Mucosa of stomach (tissue), 1 donor: ENCODE data around the gene IMMP2L.

Source experiments
- H3K27me3 ChIP-seq: one replicate; pipeline ENCODE4 v1.7.0; 2013; ENCODE audit warnings: mild to moderate bottlenecking, low read length; ENCODE audit not compliant: control insufficient read depth, insufficient read depth
- H3K36me3 ChIP-seq: one replicate; pipeline ENCODE4 v1.7.0; 2013; ENCODE audit warnings: low read length; ENCODE audit not compliant: control insufficient read depth, insufficient read depth
- H3K4me1 ChIP-seq: one replicate; pipeline ENCODE4 v1.7.0; 2013; ENCODE audit warnings: mild to moderate bottlenecking, low read length; ENCODE audit not compliant: control insufficient read depth, insufficient read depth
- H3K4me3 ChIP-seq: one replicate; pipeline ENCODE4 v1.7.0; 2013; ENCODE audit warnings: low read length
- H3K9ac ChIP-seq: one replicate; pipeline ENCODE4 v1.7.0; 2013; ENCODE audit warnings: mild to moderate bottlenecking, low read length, moderate library complexity
- H3K9me3 ChIP-seq: one replicate; pipeline ENCODE4 v1.7.0; 2013; ENCODE audit warnings: mild to moderate bottlenecking, low read length, moderate library complexity; ENCODE audit not compliant: control insufficient read depth
- donor health status: Pancreatic carcinoma.

The IMMP2L gene

DNA sequence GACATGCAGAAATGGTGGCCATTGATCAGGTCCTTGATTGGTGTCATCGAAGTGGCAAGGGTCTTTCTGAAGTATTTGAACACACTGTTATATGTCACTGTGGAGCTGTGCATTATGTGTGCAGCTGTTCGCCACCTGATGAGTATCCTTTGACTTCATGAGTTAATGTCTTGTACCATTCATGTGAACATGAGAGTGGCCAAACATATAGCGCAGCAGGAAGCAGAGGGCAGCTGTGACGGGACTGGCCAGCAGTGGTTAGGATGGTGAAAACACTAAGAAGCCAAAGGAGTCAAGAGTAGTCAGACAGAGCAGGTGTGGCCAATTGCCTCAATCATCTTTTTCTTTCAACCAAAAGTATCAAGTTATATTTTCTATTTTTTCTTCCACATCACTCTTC lies 167.4 kb downstream of the IMMP2L start:
- Histone ChIP-seq H3K27me3 (no peaks in the 10 kb centered on the region), H3K9me3 (no peaks in the 10 kb centered on the region), H3K36me3 (no peaks in the 10 kb centered on the region), H3K4me3 (no peak overlapping the region), H3K4me1 (no peaks in the 10 kb centered on the region), H3K9ac (no peak overlapping the region)

DNA sequence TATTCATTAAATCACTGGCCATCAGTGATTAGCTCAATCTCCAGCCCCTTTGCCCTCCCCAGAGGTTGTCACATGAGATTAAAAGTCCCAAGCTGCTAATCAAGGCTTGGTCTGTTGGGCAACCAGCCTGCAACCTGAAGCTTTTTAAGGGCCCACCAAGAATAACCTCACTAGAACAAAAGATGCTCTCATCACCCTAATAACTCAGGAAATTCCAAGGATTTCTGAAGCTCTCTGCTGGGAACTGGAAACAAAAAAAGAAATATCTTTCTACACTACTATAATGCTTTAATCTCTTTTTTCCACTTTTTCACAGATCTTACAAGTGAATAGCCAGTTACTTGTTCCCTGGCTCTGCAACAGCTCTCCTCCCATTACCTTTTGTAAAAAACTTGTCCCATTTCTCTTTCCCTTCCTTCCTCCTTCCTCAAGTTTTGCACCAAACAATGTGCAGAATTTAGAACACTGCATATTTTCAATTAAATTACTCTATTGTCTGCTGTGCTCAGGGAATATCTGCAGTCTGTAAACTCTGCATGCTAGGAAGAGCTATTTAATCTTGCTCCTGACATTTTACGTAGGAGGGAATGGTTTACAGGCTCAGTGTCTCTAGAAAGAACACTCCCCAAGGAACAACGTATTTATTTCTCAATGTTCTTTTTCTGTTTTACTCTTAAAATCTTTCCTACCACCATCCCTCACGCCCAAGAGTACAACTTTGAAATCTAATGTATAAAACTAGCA lies 169.1 kb downstream of the IMMP2L start:
- Histone ChIP-seq H3K27me3 (no peaks in the 10 kb centered on the region), H3K9ac (no peak overlapping the region), H3K4me1 (no peaks in the 10 kb centered on the region), H3K9me3 (no peaks in the 10 kb centered on the region), H3K4me3 (no peak overlapping the region), H3K36me3 (no peaks in the 10 kb centered on the region)

- no peaks in the 10 kb centered on the region for H3K9me3 ChIP-seq
- H3K4me1 ChIP-seq: no peaks in the 10 kb centered on the region
- no peaks in the 10 kb centered on the region for H3K27me3 ChIP-seq
- H3K36me3 ChIP-seq: no peaks in the 10 kb centered on the region
- no peak overlapping the region for H3K9ac ChIP-seq
- no peak overlapping the region for H3K4me3 ChIP-seq
These were observed 170.0 kb downstream of the IMMP2L start for GRCh38 chr7:111392294-111392693.

- no peaks in the 10 kb centered on the region for H3K4me1 ChIP-seq
- H3K9ac ChIP-seq: no peak overlapping the region
- no peaks in the 10 kb centered on the region for H3K27me3 ChIP-seq
- no peaks in the 10 kb centered on the region for H3K36me3 ChIP-seq
- no peaks in the 10 kb centered on the region for H3K9me3 ChIP-seq
- no peak overlapping the region for H3K4me3 ChIP-seq
These were observed 172.3 kb downstream of the IMMP2L start for GRCh38 chr7:111390000-111390399.

- Histone ChIP-seq H3K4me3 (no peak overlapping the region), H3K4me1 (no peaks in the 10 kb centered on the region), H3K27me3 (no peaks in the 10 kb centered on the region), H3K36me3 (no peaks in the 10 kb centered on the region), H3K9ac (no peak overlapping the region), H3K9me3 (no peaks in the 10 kb centered on the region)
These were observed 173.4 kb downstream of the IMMP2L start for GRCh38 chr7:111388912-111389311.

DNA sequence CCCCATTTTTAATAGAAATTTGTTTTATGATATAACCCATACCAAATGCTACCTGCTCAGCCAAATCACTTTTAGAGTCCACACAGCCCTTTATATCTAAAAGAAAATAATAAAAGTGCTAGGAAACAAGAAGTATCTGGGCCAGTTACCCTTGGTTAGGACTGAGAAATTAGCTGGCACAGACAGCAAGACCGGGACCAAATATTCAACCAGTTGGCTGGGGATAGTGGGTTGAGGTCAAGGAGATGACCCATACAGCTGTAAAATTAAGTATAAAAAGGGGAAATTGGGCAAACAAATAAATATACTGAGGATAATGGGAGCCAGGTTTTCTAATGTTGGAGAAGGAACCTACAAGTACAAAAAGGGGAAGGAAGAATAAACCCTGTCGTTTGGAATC lies 174.3 kb downstream of the IMMP2L start:
- Histone ChIP-seq H3K27me3 (no peaks in the 10 kb centered on the region), H3K4me3 (no peak overlapping the region), H3K36me3 (no peaks in the 10 kb centered on the region), H3K4me1 (no peaks in the 10 kb centered on the region), H3K9me3 (no peaks in the 10 kb centered on the region), H3K9ac (no peak overlapping the region)

DNA sequence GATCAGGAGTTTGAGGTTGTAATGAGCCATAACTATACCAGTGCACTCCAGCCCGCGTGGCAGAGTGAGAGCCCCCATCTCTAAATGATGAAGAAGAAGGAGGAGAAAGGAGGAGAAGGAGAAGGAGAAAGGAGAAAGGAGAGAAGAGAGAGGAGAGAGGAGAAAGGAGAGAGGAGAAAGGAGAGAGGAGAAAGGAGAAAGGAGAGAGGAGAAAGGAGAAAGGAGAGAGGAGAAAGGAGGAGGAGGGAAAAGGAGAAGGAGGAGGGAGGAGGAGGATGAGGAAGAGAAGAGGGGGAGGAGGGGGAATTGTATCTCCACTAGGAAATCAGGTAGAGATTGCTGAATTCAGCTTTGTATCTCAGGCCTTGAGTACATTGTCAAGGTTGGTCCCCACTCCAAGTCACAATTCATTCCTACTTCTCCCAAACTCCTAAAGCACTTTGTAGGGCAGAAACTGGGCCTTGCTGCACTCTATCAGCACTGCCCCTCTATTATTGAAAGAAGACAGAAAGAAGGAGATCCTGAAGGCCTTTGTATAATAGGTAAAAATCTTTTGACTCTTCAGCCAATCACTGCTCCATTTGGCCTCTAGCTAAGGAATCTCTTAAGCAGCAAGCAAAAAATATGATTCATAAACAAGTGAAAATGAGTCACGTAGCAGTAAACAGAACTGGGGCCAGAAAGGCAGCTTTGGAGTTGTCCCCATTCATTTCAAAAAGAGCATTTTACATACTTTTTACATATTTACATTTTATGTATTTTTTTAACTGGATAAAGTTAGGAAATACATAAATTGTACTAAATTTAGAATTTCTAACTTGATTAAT lies 178.0 kb downstream of the IMMP2L start:
- Histone ChIP-seq H3K9ac (no peak overlapping the region), H3K4me3 (no peak overlapping the region), H3K36me3 (no peaks in the 10 kb centered on the region), H3K4me1 (no peaks in the 10 kb centered on the region), H3K27me3 (no peaks in the 10 kb centered on the region), H3K9me3 (no peaks in the 10 kb centered on the region)

- no peaks in the 10 kb centered on the region for H3K9me3 ChIP-seq
- H3K4me1 ChIP-seq: no peaks in the 10 kb centered on the region
- H3K27me3 ChIP-seq: no peaks in the 10 kb centered on the region
- H3K36me3 ChIP-seq: no peaks in the 10 kb centered on the region
- H3K9ac ChIP-seq: no peak overlapping the region
- no peak overlapping the region for H3K4me3 ChIP-seq
These were observed 179.2 kb downstream of the IMMP2L start for GRCh38 chr7:111383133-111383532.

- H3K9me3 ChIP-seq: no peaks in the 10 kb centered on the region
- no peaks in the 10 kb centered on the region for H3K4me1 ChIP-seq
- no peak overlapping the region for H3K9ac ChIP-seq
- no peaks in the 10 kb centered on the region for H3K36me3 ChIP-seq
- H3K27me3 ChIP-seq: no peaks in the 10 kb centered on the region
- no peak overlapping the region for H3K4me3 ChIP-seq
These were observed 180.7 kb downstream of the IMMP2L start for GRCh38 chr7:111381590-111381989.

GRCh38 chr7:111380945-111381344 lies 181.3 kb downstream of the IMMP2L start:
- H3K4me3 ChIP-seq: no peak overlapping the region
- H3K4me1 ChIP-seq: no peaks in the 10 kb centered on the region
- no peaks in the 10 kb centered on the region for H3K36me3 ChIP-seq
- H3K9me3 ChIP-seq: no peaks in the 10 kb centered on the region
- no peak overlapping the region for H3K9ac ChIP-seq
- H3K27me3 ChIP-seq: no peaks in the 10 kb centered on the region

GRCh38 chr7:111374027-111374426 lies 188.3 kb downstream of the IMMP2L start:
- Histone ChIP-seq H3K27me3 (no peaks in the 10 kb centered on the region), H3K9me3 (no peaks in the 10 kb centered on the region), H3K9ac (no peak overlapping the region), H3K36me3 (no peaks in the 10 kb centered on the region), H3K4me1 (no peaks in the 10 kb centered on the region), H3K4me3 (no peak overlapping the region)

DNA sequence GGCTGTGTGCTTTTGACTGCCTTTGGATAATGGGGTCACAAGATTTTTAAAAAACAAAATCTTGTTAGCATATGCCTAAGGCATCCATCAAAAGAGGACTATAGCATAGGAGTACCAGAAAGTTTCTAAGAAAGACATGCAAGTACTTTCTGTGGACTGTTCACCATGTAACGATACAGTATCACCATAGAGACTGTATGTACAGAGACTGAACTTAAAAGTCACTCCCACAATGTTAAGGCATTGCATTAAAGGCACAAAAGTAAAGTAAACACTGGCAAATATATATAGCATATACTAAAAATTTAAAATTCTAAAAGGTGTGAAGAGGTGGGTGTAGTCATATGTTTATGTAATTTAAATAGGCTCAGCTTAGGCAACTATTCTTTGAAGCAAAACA lies 190.9 kb downstream of the IMMP2L start:
- Histone ChIP-seq H3K9ac (no peak overlapping the region), H3K27me3 (no peaks in the 10 kb centered on the region), H3K4me1 (no peaks in the 10 kb centered on the region), H3K36me3 (no peaks in the 10 kb centered on the region), H3K4me3 (no peak overlapping the region), H3K9me3 (no peaks in the 10 kb centered on the region)
